ENCODE measurements around the gene GDF7. TPM values are rescaled to one million over a fixed set of nuclear protein-coding genes. Genes with fewer than 3 reads are reported as not detected.

GDF7 gene
- total RNA-seq (under 1 TPM; 0.15 to 0.37 TPM), polyA plus RNA-seq (ENCODE audit: insufficient read length in 6 of 6) (under 1 TPM; 0.23 to 0.42 (median 0.30) TPM)
- long read RNA-seq, donor 1, full-length matches to known transcripts = 1 of 1 reads
- long read RNA-seq, donor 1, partial matches to known transcripts = 0 of 1 reads
- long read RNA-seq, donor 1, other reads (novel, unspliced or antisense) = 0 of 1 reads
- long read RNA-seq, donor 2 = 0 reads
- long read RNA-seq, donor 3 = 0 reads
- long read RNA-seq, donor 4 = 0 reads
- long read RNA-seq, donor 5 = 0 reads
- long read RNA-seq, donor 6 = 0 reads
- long read RNA-seq, donor 7 = 0 reads
- long read RNA-seq, donor 8 = 0 reads
- long read RNA-seq, donor 9 = 0 reads
- long read RNA-seq, donor 10 = 0 reads
- long read RNA-seq, donor 11 = 0 reads
- long read RNA-seq, donor 12 = 0 reads

- ATAC-seq = no peak
- Histone ChIP-seq H3K27ac (no peak within 1 kb of the TSS), H3K36me3 (no peaks in the 10 kb centered on the region), H3K4me1 (peaks cover 6 to 47% of the 10 kb centered on the region in 2 donors), H3K4me3 (peak within 1 kb of the TSS; percentile 11 to 34), H3K27me3 (peaks cover 85 to 99% of the 10 kb centered on the region in 2 donors), H3K9me3 (no peaks in the 10 kb centered on the region)
- peak in 1 of 4 donors; percentile 78 for DNase-seq
- no peak for TF ChIP-seq CTCF (IDR thresholded peaks at IDR 0.05)
- intact Hi-C loops (cut with DNase I) = loop anchor here in 1 of 2 donors (10.0 kb wide), 1 partner anchor 458 kb away; the partner anchor contains the start of gene TDRD15
These were observed at the start of gene GDF7 for GRCh38 chr2:20666304-20667150. TSS of gene GDF7 (plus strand) at chr2:20667144. CDS start at chr2:20667240, 96 bp downstream.

DNA sequence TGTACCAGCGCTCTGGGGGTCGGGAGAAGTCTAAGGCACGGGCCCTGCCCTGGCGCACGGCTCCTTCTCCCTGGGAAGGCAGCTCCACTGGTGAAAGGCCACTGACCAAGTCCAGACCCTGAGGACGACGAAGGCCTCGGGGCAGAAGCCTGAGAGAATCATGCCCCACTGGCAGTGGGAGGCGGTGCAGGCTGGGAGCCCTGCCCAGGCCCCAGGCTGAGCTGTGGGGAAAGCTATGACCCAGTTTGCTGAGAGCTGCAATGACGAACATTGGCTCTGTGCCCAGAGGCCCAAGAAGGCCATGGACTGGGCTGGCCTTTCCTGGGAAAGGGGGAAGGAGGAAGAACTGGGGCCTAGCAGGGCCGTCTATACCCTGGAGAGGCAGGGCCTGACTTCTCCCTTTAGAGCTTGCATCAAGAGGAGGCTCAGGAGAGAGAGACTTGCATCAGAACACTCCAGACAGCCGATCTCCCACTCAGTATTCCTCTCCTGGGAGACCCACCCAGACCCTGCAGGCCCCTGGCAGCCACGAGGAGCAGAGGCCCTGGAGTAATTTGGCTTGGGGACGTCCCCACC, 49.0 kb upstream of the GDF7 start:
- no peak overlapping the region for H3K4me3 ChIP-seq
- DNase-seq (peak; percentile 93 to 98 (median 95)), ATAC-seq (peak; percentile 90)
- no peaks in the 10 kb centered on the region for H3K27me3 ChIP-seq
- intact Hi-C loops (cut with DNase I) = no loop called here
- H3K27ac ChIP-seq = peak overlapping the region; percentile 81 to 94
- no peaks in the 10 kb centered on the region for H3K9me3 ChIP-seq
- peak; percentile 44 to 89 for TF ChIP-seq CTCF (IDR thresholded peaks at IDR 0.05)
- peaks cover 0 to 40% of the 10 kb centered on the region in 2 donors for H3K36me3 ChIP-seq
- H3K4me1 ChIP-seq = peaks cover 43 to 65% of the 10 kb centered on the region in 2 donors

GRCh38 chr2:20618468-20618885, 48.5 kb upstream of the GDF7 start:
- Histone ChIP-seq H3K4me1 (peaks cover 43 to 60% of the 10 kb centered on the region in 2 donors), H3K27ac (peak overlapping the region; percentile 81 to 94), H3K36me3 (peaks cover 0 to 45% of the 10 kb centered on the region in 2 donors), H3K4me3 (no peak overlapping the region), H3K27me3 (no peaks in the 10 kb centered on the region), H3K9me3 (no peaks in the 10 kb centered on the region)
- ATAC-seq = peak; percentile 32
- intact Hi-C loops (cut with DNase I) = no loop called here
- peak in 1 of 4 donors; percentile 59 for DNase-seq
- no peak for TF ChIP-seq CTCF (IDR thresholded peaks at IDR 0.05)

DNA sequence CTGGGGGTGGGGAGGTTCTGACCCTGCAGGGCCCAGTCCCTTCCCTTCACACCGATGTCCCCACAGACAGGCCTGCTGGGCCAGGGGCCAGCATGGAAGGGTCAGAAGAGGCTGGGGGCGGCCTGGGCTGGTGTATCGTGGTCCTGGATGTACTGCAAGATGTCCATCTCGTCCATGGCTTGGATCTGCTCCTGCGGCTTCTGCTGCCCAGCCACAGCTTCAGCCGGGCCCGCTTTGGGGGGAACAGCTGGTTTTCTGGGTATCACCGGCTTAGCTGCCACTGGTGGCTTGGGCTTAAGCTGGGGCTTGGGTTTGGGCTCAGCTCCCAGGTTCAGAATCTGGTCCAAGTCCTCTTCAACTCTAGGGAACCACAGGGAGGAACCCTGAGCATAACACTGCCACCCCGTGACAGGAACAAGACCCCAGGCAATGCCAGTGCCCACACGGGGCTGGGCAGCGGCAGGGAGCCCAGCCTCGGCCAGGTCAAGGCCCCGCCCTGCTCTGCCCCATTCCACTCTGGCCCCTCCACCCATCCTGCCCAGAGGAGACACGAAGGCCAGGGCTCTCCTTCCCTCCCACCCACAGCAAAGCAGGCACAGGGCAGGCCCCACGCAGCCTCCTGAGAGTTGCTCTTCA, 47.9 kb upstream of the GDF7 start:
- intact Hi-C loops (cut with DNase I) = no loop called here

More for the DNA sequence above, 47.9 kb upstream of the GDF7 start:
- Histone ChIP-seq H3K9me3 (no peaks in the 10 kb centered on the region), H3K27me3 (no peaks in the 10 kb centered on the region), H3K27ac (peak overlapping the region; percentile 81 to 94), H3K36me3 (peaks cover 0 to 50% of the 10 kb centered on the region in 2 donors), H3K4me3 (no peak overlapping the region), H3K4me1 (peaks cover 41 to 56% of the 10 kb centered on the region in 2 donors)
- DNase-seq (peak in 2 of 4 donors; percentile 34 to 74), ATAC-seq (no peak)
- TF ChIP-seq CTCF (IDR thresholded peaks at IDR 0.05) = no peak

All from left lung (tissue), 14 donors.